NCI-H2029 (cell line): ENCODE data around the gene NFIA.
"Not testable (repeated sequence)": the region's sequence is repeated elsewhere in the genome, so short reads cannot be mapped to it uniquely, and the experiment has no call there.

ENCODE experiments used
- DNase-seq: peaks from one replicate; lab custom pipeline; 2025; lab: John Stamatoyannopoulos, UW

Gene NFIA

DNA sequence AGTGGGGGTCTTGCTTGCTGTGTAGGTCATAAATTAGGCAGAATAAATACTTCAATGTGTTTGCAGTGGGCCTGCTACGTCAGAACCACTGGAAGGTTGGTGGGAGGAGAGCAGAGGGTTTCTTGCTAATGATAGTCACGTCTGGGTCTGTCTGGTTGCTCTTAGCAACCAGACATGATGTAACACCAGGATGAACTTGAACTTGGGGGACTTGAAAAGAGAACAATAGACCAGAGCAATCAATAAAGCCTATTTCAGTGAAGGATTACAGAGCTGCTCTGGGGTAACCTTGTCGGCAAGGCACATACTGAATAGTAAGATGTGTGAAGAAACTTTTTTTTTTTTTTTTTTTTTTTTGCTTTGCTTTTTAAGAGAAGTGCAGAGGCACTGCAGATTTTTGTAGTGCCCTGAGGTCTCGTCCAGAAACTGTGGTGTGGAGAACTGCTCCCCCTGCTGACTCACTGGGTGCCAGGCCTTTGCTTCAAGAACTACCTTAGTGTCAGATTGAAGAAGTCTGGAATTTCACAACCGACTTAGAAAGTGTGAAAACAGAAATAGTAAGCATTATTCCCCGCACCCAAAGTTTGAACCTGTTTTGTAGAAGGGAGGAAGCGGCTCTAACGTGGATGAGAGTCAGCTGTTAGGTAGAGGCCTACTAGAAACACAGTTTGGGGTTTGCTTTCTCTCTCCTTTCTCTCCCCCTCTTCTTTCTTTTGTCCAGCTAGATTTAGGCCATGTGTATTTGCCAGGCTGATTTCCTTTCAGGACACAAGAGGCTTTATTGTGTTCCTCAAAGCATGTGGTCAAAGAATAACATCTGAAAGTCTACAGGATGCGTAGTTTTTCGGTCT lies 371.0 kb downstream of the NFIA start:
- peak; percentile 87 for DNase-seq

DNA sequence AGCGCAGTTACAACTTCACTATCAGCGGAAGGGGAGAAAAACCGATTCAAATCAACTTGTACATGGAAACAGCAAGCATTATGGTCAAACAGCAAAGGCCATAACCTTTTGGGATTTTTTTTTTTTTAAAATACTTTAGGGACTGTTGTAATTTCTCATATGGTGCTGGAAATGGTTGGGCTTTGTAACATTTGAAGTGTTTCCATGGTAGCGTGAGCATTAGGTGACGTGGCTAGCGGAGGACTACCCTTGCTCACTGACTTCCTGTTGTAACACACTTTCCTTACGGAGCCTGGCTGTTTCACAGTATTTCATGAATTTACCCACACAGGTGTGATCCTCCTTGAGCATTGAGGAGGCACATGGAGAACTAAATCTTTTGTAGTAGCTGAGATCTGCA lies 373.0 kb downstream of the NFIA start:
- DNase-seq = no peak

- no peak for DNase-seq
Measured at GRCh38 chr1:61457526-61458040, 375.2 kb downstream of the NFIA start.

DNA sequence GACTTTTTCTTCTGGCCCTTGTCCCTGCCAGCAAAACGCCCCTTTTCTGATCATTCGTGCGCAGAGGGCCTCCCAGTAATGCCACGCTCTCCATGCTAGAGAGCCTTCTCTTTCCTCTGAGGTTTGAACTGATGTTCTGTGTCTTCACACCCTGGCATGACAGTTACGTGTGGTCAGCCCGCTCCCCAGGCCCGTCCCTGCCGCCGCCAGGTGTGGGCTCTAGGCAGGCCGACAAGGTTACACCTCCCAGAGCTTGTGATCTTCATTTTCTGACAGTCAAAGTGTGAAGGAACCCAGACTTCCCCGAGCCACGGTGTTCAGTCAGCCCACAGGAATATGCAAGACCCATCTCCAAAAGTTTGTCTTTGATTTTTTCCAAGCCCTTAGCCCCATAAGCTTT lies 377.0 kb downstream of the NFIA start:
- DNase-seq = no peak

GRCh38 chr1:61460191-61460590 lies 377.8 kb downstream of the NFIA start:
- DNase-seq = no peak

DNA sequence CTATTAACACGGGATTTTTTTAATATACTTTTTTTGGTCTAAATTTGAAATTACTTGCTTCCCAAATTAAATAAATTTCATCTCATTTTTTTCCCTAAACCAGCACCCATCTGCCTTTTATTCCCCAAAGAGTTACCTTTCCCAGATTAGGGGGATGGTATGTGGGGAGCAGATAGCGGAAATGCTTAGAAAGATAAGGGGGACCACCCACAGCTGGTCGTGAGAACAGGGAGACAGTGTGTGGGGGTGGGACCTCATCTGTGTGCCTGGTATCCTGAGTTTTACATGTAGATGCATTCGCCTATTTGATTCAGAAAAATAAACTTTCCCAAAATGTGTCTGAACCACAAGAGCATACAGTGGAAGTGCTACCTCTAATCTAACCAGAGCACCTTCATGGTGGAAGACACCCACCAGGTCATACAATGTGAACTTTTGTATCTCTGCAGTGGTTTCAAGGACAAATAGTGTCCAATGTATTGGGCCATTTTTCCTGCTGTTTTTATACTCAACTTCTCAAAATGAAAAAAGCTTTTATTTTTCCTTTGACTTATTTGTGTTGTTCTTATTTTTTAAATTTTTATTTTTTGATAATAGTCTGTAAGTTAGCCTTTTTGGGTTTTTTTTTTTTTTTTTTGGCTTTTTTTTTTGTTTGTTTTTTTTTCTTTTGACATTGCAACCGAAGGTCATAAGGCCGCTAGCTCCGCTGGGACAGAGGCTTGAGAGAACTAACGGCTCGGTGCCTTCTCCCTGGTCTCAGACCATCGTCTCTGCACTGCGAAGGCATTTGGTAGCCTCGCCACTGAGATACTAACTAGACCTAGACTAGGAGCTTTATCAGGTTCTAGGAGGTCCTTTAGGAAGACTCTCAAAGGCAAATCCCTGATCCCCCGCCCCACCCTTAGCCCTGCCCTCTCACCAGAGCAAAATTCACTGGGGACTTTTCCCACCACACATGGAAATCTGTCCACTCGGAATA lies 379.3 kb downstream of the NFIA start:
- DNase-seq = no peak

DNA sequence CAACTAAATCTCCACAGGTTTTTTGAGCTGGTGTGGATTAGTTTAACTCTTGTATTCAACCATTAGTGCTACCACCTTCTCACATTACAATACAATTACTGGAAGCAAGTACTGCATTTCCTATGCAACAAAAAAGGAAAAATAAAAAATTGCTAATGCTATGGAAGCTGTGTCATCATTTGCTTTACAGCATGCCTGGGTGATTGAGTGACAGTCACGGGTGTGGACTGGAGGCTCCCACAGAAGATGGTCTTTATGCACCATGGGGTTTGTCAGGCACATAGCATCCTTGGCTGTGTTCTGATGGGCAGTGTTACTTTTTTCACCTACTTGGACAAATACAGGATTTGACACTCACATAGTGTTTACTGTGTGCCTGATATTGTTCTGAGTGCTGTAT lies 380.3 kb downstream of the NFIA start:
- no peak for DNase-seq

- DNase-seq = no peak
Measured at GRCh38 chr1:61463220-61463619, 380.9 kb downstream of the NFIA start.

- DNase-seq = not testable (repeated sequence)
Measured at GRCh38 chr1:61467836-61468235, 385.5 kb downstream of the NFIA start.

GRCh38 chr1:61469365-61469764 lies 387.0 kb downstream of the NFIA start:
- DNase-seq = no peak

DNA sequence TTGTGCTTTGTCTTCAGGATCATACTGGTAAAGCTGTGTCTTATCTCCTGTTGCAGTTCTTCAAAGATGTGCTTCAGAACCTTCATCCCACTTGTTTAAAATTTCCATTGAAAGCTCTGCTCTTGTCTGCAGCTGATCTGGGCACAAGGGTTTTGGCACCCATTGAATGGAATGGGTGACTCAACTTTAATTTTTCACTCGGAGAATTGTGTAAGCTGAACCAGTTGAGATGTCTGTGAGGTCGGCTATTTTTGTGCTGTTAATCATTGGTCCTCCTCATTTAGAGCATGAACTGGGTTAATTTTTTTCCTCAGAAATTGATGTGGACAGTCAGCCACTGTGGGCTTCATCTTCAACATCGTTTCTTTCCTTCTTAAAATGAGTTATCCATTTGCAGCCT lies 390.5 kb downstream of the NFIA start:
- DNase-seq = no peak

- DNase-seq = no peak
Measured at GRCh38 chr1:61474269-61474817, 392.0 kb downstream of the NFIA start.

DNA sequence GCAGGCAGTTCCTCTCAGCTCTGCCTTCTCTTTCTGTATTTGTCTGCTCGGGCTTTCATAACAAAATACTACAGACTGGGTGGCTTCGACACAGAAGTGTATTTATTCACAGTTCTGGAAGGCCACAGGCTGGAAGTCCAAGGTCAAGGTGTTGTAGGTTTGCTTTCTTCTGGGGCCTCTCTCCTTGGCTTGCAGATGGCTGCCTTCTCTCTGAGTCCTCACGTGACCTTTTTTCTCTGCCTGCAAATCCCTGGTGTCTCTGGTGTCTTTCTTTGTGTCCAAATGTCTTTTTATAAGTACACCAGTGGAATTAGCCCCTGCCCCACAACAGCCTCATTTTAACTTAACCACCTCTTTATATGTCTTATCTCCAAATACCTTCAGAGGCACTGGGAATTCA lies 392.6 kb downstream of the NFIA start:
- DNase-seq = no peak

DNA sequence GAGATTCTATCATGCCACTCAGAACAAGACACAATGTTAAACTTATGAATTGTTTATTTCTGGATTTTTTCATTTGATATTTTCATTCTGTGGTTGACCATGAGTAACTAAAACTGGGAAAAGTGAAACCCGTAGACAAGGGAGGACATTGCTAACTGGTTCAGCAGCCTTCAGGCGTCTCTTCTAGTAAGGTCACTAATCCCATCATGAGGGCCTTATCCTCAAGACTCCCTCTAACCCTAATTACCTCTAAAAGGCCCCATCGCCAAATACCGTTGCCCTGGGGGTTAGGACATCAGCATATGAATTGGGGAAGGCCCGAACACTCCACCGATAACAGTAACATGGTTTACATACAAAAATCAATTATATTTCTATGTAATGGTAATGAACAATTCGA lies 394.9 kb downstream of the NFIA start:
- DNase-seq = no peak

- DNase-seq = no peak
Measured at GRCh38 chr1:61480273-61480935, 398.0 kb downstream of the NFIA start.

- no peak for DNase-seq
Measured at GRCh38 chr1:61481315-61481715, 399.0 kb downstream of the NFIA start.

- DNase-seq = no peak
Measured at GRCh38 chr1:61482170-61482734, 399.9 kb downstream of the NFIA start.

- DNase-seq = no peak
Measured at GRCh38 chr1:61486783-61487536, 404.6 kb downstream of the NFIA start.

GRCh38 chr1:61487801-61488200 lies 405.4 kb downstream of the NFIA start:
- no peak for DNase-seq

DNA sequence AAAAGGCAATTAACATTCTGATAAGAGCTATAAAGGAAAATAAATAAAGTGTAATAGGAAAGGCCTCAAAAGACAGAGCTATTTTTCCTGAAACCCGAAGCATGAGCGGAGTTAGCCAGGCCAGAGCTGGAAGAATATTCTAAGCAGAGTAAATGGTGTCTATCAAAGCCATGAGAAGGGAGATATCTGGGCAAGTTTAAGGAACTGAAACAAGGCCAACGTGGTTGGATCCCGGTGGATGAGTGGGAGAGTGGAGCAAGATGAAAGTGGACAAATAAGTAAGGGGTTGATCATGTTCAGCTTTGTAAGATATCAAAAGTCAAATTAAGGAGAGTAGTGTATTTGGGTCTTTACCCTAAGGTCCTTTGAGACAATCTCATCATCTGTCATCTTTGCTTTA lies 408.6 kb downstream of the NFIA start:
- no peak for DNase-seq

DNA sequence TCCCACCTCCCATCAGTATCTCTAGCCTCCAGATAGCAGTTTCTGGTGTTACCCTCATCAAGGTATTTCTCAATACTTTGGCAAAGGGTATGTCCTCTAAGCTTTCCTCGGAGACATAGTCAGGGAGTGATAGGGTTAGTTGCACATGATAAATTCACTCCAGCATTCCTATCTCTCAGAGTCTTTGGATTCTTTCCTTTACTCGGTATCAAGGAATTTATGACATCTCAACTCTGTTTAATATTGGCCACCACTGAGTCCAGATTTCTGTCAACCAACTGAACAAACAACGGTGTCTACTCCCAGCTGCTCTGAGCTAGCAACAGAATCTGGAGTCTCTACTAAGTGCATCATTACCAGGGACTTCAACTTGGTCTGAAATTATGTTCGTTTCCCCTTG lies 409.1 kb downstream of the NFIA start:
- DNase-seq = no peak
